Breast epithelium (tissue), 4 donors: ENCODE results near the gene HIVEP3. TPM values are rescaled to one million over a fixed set of nuclear protein-coding genes. Genes with fewer than 3 reads are reported as not detected.

Experiments used
- DNase-seq, 2 donors: peaks; one replicate each; pipeline ENCODE4 v3.0.0-alpha.2; 2019; ENCODE audit warnings: low spot score in 2 of 2
- H3K27ac ChIP-seq, 2 donors: fragments of 200-600 bp; sonication (generic) in 1 of 2; one replicate each; pipeline ENCODE4 v1.5.1; 2016 to 2019; ENCODE audit warnings: mild to moderate bottlenecking in 1 of 2
- H3K27me3 ChIP-seq, 2 donors: fragments of 200-600 bp; sonication (generic) in 1 of 2; one replicate each; pipeline versions ENCODE4 v1.5.1 to v1.6.0; 2017 to 2019; ENCODE audit warnings: control low read depth in 1 of 2, mild to moderate bottlenecking in 1 of 2
- H3K36me3 ChIP-seq: fragments of 200-600 bp; one replicate; pipeline ENCODE4 v1.5.1; 2019
- H3K4me1 ChIP-seq, 2 donors: fragments of 200-600 bp; sonication (generic); one replicate each; pipeline ENCODE4 v1.5.1; 2016 to 2019; ENCODE audit warnings: control low read depth in 1 of 2
- H3K4me3 ChIP-seq, 3 donors: fragments of 200-600 bp; sonication (generic); 1 replicate in 2 of 3; 2 replicates in 1 of 3; pipeline ENCODE4 v1.5.1; 2016 to 2019; ENCODE audit warnings: mild to moderate bottlenecking in 3 of 3, moderate library complexity in 2 of 3
- H3K9me3 ChIP-seq, 2 donors: fragments of 200-600 bp; sonication (generic) in 1 of 2; one replicate each; pipeline ENCODE4 v1.5.1; 2016 to 2019; ENCODE audit warnings: control low read depth in 1 of 2
- POLR2A ChIP-seq: fragments of 450-650 bp; IDR thresholded peaks from one replicate; pipeline ENCODE4 v1.6.1; 2016; ENCODE audit warnings: antibody characterized with exemption, mild to moderate bottlenecking, moderate library complexity
- POLR2AphosphoS5 ChIP-seq, 3 donors: sonication (generic); formaldehyde crosslinking; IDR thresholded peaks; one replicate each; pipeline ENCODE4 v1.6.1; 2017; ENCODE audit warnings: antibody characterized with exemption in 3 of 3
- intact Hi-C: fragments of 100-400 bp; cut with DNase I; formaldehyde crosslinking; loops from one replicate; pipeline ENCODE4 v1.15.1; 2023; ENCODE audit warnings: low total_unique reads
- total RNA-seq, 3 donors: library from RNA; depleted of rRNA; stranded (reverse); fragments of >200 nt; gene quantifications; one replicate each; pipeline ENCODE4 v1.1.0, GENCODE V29; 2016
- TF ChIP-seq, protein P1 (sequence below), 3 donors: fragments of 450-650 bp; IDR thresholded peaks; one replicate each; pipeline ENCODE4 v1.5.1; 2016 to 2017; ENCODE audit warnings: antibody characterized with exemption in 3 of 3, mild to moderate bottlenecking in 3 of 3, moderate library complexity in 3 of 3

HIVEP3 gene
- total RNA-seq, 3 donors from 2014 or later = 3.5 to 13.5 (median 9.2) TPM

DNA sequence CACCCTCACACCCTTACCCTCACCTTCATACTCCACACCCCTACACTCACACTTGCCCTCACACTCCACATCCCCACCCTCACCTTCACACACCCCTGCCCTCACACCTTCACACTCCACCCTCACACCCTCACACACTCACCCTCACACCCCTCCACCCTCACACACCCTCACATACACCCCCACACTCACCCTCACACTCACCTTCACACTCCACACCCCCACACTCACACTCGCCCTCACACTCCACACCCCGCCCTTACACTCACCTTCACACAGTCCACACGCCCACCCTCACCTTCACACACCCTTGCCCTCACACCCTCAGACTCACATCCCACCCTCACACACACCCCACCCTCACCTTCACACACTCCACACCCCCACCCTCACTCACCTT, 390.6 kb downstream of the HIVEP3 start:
- intact Hi-C loops = no loop called here
- DNase-seq = no peak
- no peaks in the 10 kb centered on the region for H3K27me3 ChIP-seq
- TF ChIP-seq POLR2AphosphoS5 (IDR thresholded peaks at IDR 0.05) = no peak
- TF ChIP-seq POLR2A = no peak
- TF ChIP-seq, protein P1, sequence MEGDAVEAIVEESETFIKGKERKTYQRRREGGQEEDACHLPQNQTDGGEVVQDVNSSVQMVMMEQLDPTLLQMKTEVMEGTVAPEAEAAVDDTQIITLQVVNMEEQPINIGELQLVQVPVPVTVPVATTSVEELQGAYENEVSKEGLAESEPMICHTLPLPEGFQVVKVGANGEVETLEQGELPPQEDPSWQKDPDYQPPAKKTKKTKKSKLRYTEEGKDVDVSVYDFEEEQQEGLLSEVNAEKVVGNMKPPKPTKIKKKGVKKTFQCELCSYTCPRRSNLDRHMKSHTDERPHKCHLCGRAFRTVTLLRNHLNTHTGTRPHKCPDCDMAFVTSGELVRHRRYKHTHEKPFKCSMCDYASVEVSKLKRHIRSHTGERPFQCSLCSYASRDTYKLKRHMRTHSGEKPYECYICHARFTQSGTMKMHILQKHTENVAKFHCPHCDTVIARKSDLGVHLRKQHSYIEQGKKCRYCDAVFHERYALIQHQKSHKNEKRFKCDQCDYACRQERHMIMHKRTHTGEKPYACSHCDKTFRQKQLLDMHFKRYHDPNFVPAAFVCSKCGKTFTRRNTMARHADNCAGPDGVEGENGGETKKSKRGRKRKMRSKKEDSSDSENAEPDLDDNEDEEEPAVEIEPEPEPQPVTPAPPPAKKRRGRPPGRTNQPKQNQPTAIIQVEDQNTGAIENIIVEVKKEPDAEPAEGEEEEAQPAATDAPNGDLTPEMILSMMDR (IDR thresholded peaks at IDR 0.05) = no peak
- H3K4me3 ChIP-seq = no peak overlapping the region
- peaks cover 4% of the 10 kb centered on the region for H3K36me3 ChIP-seq
- H3K9me3 ChIP-seq = no peaks in the 10 kb centered on the region
- H3K27ac ChIP-seq = no peak overlapping the region
- H3K4me1 ChIP-seq = no peaks in the 10 kb centered on the region

GRCh38 chr1:41526956-41527561, 391.7 kb downstream of the HIVEP3 start:
- H3K4me3 ChIP-seq = no peak overlapping the region
- DNase-seq = no peak
- peaks cover 4% of the 10 kb centered on the region for H3K36me3 ChIP-seq
- no peak overlapping the region for H3K27ac ChIP-seq
- H3K4me1 ChIP-seq = no peaks in the 10 kb centered on the region
- intact Hi-C loops = no loop called here
- TF ChIP-seq POLR2AphosphoS5 (IDR thresholded peaks at IDR 0.05) (no peak), POLR2A (no peak)
- TF ChIP-seq, protein P1 (IDR thresholded peaks at IDR 0.05) = no peak
- no peaks in the 10 kb centered on the region for H3K9me3 ChIP-seq
- H3K27me3 ChIP-seq = no peaks in the 10 kb centered on the region

DNA sequence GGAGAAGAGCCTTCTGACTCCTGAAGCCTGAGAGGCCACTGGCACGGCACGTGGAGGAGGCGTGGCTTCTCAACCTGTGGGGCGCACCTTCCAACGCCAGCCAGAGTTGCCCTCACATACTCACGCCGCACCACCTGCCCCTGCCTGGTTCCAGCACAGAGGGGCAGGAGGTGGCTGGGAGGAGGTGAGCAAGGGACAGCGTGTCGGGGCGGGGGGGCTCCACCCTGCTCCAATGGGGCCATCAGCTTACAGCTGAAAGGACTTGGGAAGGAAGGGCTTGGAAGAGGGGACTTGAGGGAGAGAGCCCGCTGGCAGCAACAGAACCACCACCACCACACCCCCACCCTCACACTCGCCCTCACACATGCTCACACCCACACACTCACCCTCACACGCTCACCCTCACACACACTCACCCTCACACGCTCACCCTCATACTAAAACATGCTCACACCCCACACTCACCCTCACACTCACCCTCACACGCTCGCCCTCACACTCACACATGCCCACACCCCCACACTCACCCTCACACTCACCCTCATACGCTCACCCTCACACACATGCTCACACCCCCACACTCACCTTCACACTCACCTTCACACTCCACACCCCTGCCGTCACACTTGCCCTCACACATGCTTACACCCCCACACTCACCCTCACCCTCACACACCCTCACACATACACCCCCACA, 392.7 kb downstream of the HIVEP3 start:
- intact Hi-C loops = no loop called here
- Histone ChIP-seq H3K4me3 (no peak overlapping the region), H3K4me1 (no peaks in the 10 kb centered on the region), H3K27ac (no peak overlapping the region), H3K9me3 (no peaks in the 10 kb centered on the region), H3K27me3 (no peaks in the 10 kb centered on the region), H3K36me3 (peaks cover 4% of the 10 kb centered on the region)
- DNase-seq = no peak
- TF ChIP-seq POLR2A (no peak), POLR2AphosphoS5 (IDR thresholded peaks at IDR 0.05) (no peak)
- TF ChIP-seq, protein P1 (IDR thresholded peaks at IDR 0.05) = no peak

- Histone ChIP-seq H3K27me3 (no peaks in the 10 kb centered on the region), H3K9me3 (no peaks in the 10 kb centered on the region), H3K27ac (no peak overlapping the region), H3K36me3 (peaks cover 4% of the 10 kb centered on the region), H3K4me3 (no peak overlapping the region), H3K4me1 (no peaks in the 10 kb centered on the region)
- DNase-seq = no peak
- intact Hi-C loops = no loop called here
- TF ChIP-seq, protein P1 (IDR thresholded peaks at IDR 0.05) = no peak
- TF ChIP-seq POLR2A = no peak
- TF ChIP-seq POLR2AphosphoS5 (IDR thresholded peaks at IDR 0.05) = no peak
Observed at GRCh38 chr1:41524676-41525675, 393.7 kb downstream of the HIVEP3 start.
